Stimulated activated CD4-positive, alpha-beta T cell treated with anti-CD3 and anti-CD28 coated beads, Interleukin-2, amount 100 ng/mL, for 48 hours (primary cell): ENCODE measurements around the gene ANKDD1B.

Experiments
- DNase-seq, 2 donors: peaks; one replicate each; pipeline ENCODE4 v3.0.0-alpha.2; 2020

The ANKDD1B gene

GRCh38 chr5:75616971-75617621, 5.8 kb downstream of the ANKDD1B start:
- DNase-seq = no peak

- no peak for DNase-seq
Observed at GRCh38 chr5:75617736-75618352, 6.6 kb downstream of the ANKDD1B start.

GRCh38 chr5:75620184-75620959, 9.1 kb downstream of the ANKDD1B start:
- DNase-seq = no peak

- no peak for DNase-seq
Observed at GRCh38 chr5:75622564-75622963, 11.3 kb downstream of the ANKDD1B start.

- no peak for DNase-seq
Observed at GRCh38 chr5:75623846-75624245, 12.6 kb downstream of the ANKDD1B start.

- no peak for DNase-seq
Observed at GRCh38 chr5:75626959-75627358, 15.7 kb downstream of the ANKDD1B start.

GRCh38 chr5:75627801-75628200, 16.5 kb downstream of the ANKDD1B start:
- DNase-seq = no peak

GRCh38 chr5:75630875-75631274, 19.6 kb downstream of the ANKDD1B start:
- DNase-seq = no peak

- no peak for DNase-seq
Observed at GRCh38 chr5:75632321-75632720, 21.1 kb downstream of the ANKDD1B start.

GRCh38 chr5:75637949-75638348, 26.7 kb downstream of the ANKDD1B start:
- no peak for DNase-seq

- no peak for DNase-seq
Observed at GRCh38 chr5:75639535-75640311, 28.5 kb downstream of the ANKDD1B start.

GRCh38 chr5:75640395-75640794, 29.1 kb downstream of the ANKDD1B start:
- no peak for DNase-seq

- no peak for DNase-seq
Observed at GRCh38 chr5:75640826-75641225, 29.6 kb downstream of the ANKDD1B start.

GRCh38 chr5:75648712-75649111, 37.5 kb downstream of the ANKDD1B start:
- DNase-seq = no peak

GRCh38 chr5:75651575-75652238, 40.5 kb downstream of the ANKDD1B start:
- no peak for DNase-seq

- DNase-seq = no peak
Observed at GRCh38 chr5:75653521-75653920, 42.3 kb downstream of the ANKDD1B start.

GRCh38 chr5:75654693-75655295, 43.5 kb downstream of the ANKDD1B start:
- no peak for DNase-seq

- no peak for DNase-seq
Observed at GRCh38 chr5:75656311-75657003, 45.2 kb downstream of the ANKDD1B start.

GRCh38 chr5:75659791-75660450, 48.7 kb downstream of the ANKDD1B start:
- DNase-seq = no peak

GRCh38 chr5:75660678-75661465, 49.6 kb downstream of the ANKDD1B start:
- no peak for DNase-seq
